Lower lobe of right lung (tissue), 2 donors: ENCODE data around the gene TWSG1. TPM values are rescaled to one million over a fixed set of nuclear protein-coding genes. Genes with fewer than 3 reads are reported as not detected.

Experiments
- ATAC-seq, 2 donors: fragments of 200-7000 bp; cut with Tn5 transposase; one replicate each; pipeline ENCODE4 v1.9.1; 2020 to 2022; ENCODE audit warnings: mild to moderate bottlenecking in 2 of 2, moderate library complexity in 2 of 2
- DNase-seq: peaks from one replicate; pipeline ENCODE4 v3.0.0-alpha.2; 2020
- H3K27ac ChIP-seq: fragments of 200-600 bp; one replicate; pipeline ENCODE4 v1.8.0; 2022
- H3K27me3 ChIP-seq: fragments of 200-600 bp; one replicate; pipeline ENCODE4 v1.8.0; 2022; ENCODE audit warnings: low read depth
- H3K36me3 ChIP-seq: fragments of 200-600 bp; one replicate; pipeline ENCODE4 v1.8.0; 2022; ENCODE audit warnings: mild to moderate bottlenecking
- H3K4me1 ChIP-seq: fragments of 200-600 bp; one replicate; pipeline ENCODE4 v1.8.0; 2022
- H3K4me3 ChIP-seq: fragments of 200-600 bp; one replicate; pipeline ENCODE4 v1.8.0; 2022; ENCODE audit warnings: mild to moderate bottlenecking
- H3K9me3 ChIP-seq: fragments of 200-600 bp; one replicate; pipeline ENCODE4 v1.8.0; 2022
- CTCF ChIP-seq: fragments of 200-600 bp; IDR thresholded peaks from one replicate; pipeline ENCODE4 v1.8.0; 2022; ENCODE audit warnings: antibody characterized with exemption, mild to moderate bottlenecking
- intact Hi-C: fragments of 100-400 bp; cut with DNase I; formaldehyde crosslinking; loops from one replicate; pipeline ENCODE4 v1.11.0; 2022
- total RNA-seq: library from RNA; stranded (reverse); fragmentation: NEBNext Ultra II Directional; extraction: Animal tissue kit (Norgen Biotek cat#: 25700); gene quantifications from one replicate; pipeline ENCODE4 v1.2.1, GENCODE V29; 2021
- donor health status: DM: no; HTN: yes; CAD: no; lungs with severe emphysema.

Gene TWSG1
- total RNA-seq, 1 donor from 2014 or later = 31.4 TPM

DNA sequence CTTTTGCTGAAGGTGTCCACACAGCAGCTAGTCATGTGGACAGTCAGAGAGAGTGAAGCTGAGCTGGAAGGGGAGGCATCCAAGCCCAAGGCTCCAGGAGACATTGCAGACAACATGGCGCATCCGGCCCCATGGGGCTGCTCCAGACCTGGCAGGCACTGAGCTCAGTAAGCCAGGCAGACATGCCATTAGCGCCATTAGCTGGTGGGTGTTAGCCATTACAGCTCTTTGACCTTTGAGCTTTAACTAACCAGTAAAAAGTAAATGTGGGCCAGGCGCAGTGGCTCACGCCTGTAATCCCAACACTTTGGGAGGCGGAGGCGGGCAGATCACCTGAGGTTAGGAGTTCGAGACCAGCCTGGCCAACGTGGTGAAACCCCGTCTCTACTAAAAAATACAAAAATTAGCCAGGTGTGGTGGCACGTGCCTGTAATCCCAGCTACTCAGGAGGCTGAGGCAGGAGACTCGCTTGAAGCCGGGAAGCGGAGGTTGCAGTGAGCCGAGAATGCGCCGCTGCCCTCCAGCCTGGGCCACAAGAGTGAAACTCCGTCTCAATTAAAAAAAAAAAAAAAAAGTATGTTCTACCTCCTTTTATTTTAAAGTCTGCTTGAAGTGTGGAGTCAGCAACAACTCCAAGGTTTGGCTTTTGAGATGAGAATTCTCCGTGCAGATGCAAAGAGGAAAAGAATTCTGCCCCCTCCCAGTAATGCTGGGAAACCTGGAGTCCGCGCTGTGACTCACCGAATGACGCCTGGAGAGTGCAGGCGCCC, 69.4 kb downstream of the TWSG1 start:
- DNase-seq (no peak), ATAC-seq (peak; percentile 28 to 45)
- no peaks in the 10 kb centered on the region for H3K9me3 ChIP-seq
- no peaks in the 10 kb centered on the region for H3K36me3 ChIP-seq
- H3K27me3 ChIP-seq = no peaks in the 10 kb centered on the region
- no peaks in the 10 kb centered on the region for H3K4me1 ChIP-seq
- no peak overlapping the region for H3K27ac ChIP-seq
- peak overlapping the region; percentile 24 for H3K4me3 ChIP-seq
- TF ChIP-seq CTCF = no peak
- intact Hi-C loops = no loop called here

DNA sequence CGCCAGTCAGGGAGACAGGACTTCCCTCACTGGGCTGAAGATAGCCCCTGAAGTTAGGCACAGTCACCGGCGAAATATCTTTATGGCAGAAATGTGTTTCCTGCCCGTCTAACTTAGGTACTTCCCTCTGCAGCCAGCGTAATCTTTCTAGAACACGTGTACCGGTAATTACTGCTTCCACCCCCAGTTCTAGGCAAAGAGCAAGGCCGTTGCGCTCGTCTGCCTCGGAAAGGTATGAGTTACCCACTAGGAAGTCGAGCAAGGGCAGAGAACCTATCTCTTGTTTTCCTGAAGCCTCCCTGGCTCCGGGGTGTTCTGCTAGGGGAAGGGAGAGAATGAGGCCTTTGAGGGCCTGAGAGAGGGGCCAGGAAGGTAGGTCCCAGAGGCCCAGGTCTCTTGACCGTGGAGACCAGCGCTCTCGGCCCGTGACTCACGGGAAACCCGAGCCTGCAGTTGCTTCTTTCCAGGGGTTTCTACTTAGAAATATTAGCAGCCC, 70.0 kb downstream of the TWSG1 start:
- DNase-seq (no peak), ATAC-seq (peak; percentile 70 to 76)
- Histone ChIP-seq H3K9me3 (no peaks in the 10 kb centered on the region), H3K36me3 (no peaks in the 10 kb centered on the region), H3K4me3 (peak overlapping the region; percentile 24), H3K4me1 (no peaks in the 10 kb centered on the region), H3K27ac (no peak overlapping the region), H3K27me3 (no peaks in the 10 kb centered on the region)
- no peak for TF ChIP-seq CTCF
- intact Hi-C loops = no loop called here

DNA sequence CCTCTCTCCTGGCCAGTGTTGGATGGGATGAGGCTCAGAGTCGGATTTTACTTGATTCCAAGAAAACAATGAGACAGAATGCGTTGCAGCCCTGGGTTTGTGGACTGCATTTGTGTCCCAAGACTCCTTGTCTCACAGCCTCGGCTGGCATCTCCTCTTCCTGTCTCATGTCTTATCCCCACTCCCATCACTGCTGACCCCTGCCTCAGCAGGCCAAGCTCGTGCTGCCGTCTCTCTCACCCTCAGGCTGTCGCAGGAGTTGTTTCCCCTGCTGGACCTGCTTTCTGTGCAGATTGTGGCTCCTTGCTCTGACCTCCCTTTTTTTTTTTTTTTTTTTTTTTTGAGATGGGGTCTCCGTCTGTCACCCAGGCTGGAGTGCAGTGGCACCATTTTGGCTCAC, 70.6 kb downstream of the TWSG1 start:
- no peak overlapping the region for H3K4me3 ChIP-seq
- no peaks in the 10 kb centered on the region for H3K9me3 ChIP-seq
- DNase-seq (no peak), ATAC-seq (no peak)
- no peaks in the 10 kb centered on the region for H3K27me3 ChIP-seq
- H3K27ac ChIP-seq = no peak overlapping the region
- H3K4me1 ChIP-seq = no peaks in the 10 kb centered on the region
- intact Hi-C loops = no loop called here
- H3K36me3 ChIP-seq = no peaks in the 10 kb centered on the region
- TF ChIP-seq CTCF = no peak

DNA sequence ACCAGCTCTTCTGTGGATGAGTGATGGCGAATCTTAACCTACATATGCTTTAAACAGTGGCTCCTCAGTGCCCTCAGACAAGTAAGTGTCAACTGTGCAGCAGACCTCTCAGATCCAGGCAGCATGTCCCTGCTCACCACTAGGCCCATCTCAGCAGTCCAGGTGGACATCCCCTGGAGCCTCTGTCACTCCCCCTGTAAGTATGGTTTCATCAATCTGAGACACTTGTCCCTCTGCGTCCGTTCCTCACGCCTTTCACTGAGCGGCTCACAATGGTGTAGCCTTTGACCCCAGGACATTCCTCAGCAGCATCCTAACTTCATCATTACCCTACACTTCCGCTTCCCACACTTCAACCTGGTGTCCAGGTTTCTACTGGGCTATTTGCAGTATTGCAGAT, 71.4 kb downstream of the TWSG1 start:
- no peak for ATAC-seq
- H3K27me3 ChIP-seq = no peaks in the 10 kb centered on the region
- no peaks in the 10 kb centered on the region for H3K9me3 ChIP-seq
- intact Hi-C loops = no loop called here
- no peak overlapping the region for H3K4me3 ChIP-seq
- H3K27ac ChIP-seq = no peak overlapping the region
- DNase-seq = no peak
- no peaks in the 10 kb centered on the region for H3K36me3 ChIP-seq
- TF ChIP-seq CTCF = no peak
- no peaks in the 10 kb centered on the region for H3K4me1 ChIP-seq

DNA sequence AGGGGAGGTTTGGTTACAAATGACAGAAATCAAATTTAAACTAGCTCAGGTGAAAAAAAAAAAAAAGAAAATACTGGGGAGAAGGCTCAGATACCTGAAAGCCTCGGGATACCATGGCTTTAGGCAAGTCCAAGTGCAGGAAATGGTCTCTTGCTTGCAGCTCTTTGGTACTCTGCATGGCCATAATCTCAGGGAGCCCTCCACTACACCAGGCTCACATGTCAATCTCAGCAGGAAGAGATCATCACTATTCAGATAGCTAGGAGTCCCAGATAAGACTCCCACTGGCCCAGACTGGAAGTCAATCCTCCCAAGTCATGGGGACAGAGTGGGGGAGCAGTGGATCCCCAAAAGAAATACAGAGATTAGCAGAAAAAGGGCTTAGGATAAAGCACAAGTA, 75.9 kb downstream of the TWSG1 start:
- TF ChIP-seq CTCF = no peak
- no peak for ATAC-seq
- H3K27me3 ChIP-seq = no peaks in the 10 kb centered on the region
- H3K4me1 ChIP-seq = no peaks in the 10 kb centered on the region
- H3K27ac ChIP-seq = no peak overlapping the region
- no peak for DNase-seq
- H3K36me3 ChIP-seq = no peaks in the 10 kb centered on the region
- no peak overlapping the region for H3K4me3 ChIP-seq
- H3K9me3 ChIP-seq = no peaks in the 10 kb centered on the region
- intact Hi-C loops = no loop called here
